Panc1 (cell line): ENCODE measurements around the gene MFN1. TPM values are rescaled to one million over a fixed set of nuclear protein-coding genes. Genes with fewer than 3 reads are reported as not detected.

Source experiments
- ATAC-seq: fragments of 200-7000 bp; cut with Tn5 transposase; 2 replicates; pipeline ENCODE4 v1.9.1; 2020; ENCODE audit warnings: mild to moderate bottlenecking, moderate library complexity
- BruUV-seq: library from RNA; stranded (reverse); fragments of 400-500 nt; replicated peaks from 2 replicates; lab custom pipeline; 2021; lab: Mats Ljungman, UMichigan
- CTCF ChIA-PET: fragments of 300-600 bp; sonication (Branson Sonifier 250); formaldehyde crosslinking; loops from one replicate; lab custom pipeline; 2022; ENCODE audit warnings: antibody characterized with exemption; lab: Charles Lee
- POLR2A ChIA-PET: fragments of 300-600 bp; sonication (Branson Sonifier 250); formaldehyde crosslinking; loops from one replicate; lab custom pipeline; 2022; ENCODE audit warnings: antibody characterized with exemption; lab: Charles Lee
- DNase-seq: peaks from one replicate; pipeline ENCODE4 v3.0.0-alpha.2; 2010; ENCODE audit warnings: low read depth, low spot score
- H3K27ac ChIP-seq: 2 replicates; pipeline ENCODE4 v1.5.1; 2011; ENCODE audit warnings: mild to moderate bottlenecking, low read length, inconsistent platforms
- H3K27me3 ChIP-seq: fragments of 200-500 bp; sonication (Bioruptor generic); 2 replicates; pipeline ENCODE4 v1.6.0; 2014; ENCODE audit warnings: low read length, inconsistent platforms; ENCODE audit not compliant: control insufficient read depth, insufficient read depth
- H3K36me3 ChIP-seq: fragments of 200-500 bp; sonication (Bioruptor generic); 2 replicates; pipeline ENCODE4 v1.5.1; 2014; ENCODE audit warnings: inconsistent platforms, mild to moderate bottlenecking, low read length, moderate library complexity; ENCODE audit not compliant: control insufficient read depth, insufficient read depth
- H3K4me1 ChIP-seq: 2 replicates; pipeline ENCODE4 v1.5.1; 2011; ENCODE audit warnings: inconsistent platforms, mild to moderate bottlenecking, low read length, moderate library complexity; ENCODE audit not compliant: control insufficient read depth, insufficient read depth
- H3K4me3 ChIP-seq, 2 experiments: 2 replicates each; pipeline ENCODE4 v1.5.1; 2011 to 2012; ENCODE audit warnings: low read depth in 2 of 2, low read length in 2 of 2, mild to moderate bottlenecking in 2 of 2, inconsistent platforms in 1 of 2, moderate library complexity in 1 of 2
- H3K9me3 ChIP-seq: fragments of 200-500 bp; sonication (Bioruptor generic); 2 replicates; pipeline ENCODE4 v1.5.1; 2014; ENCODE audit warnings: low read depth, mild to moderate bottlenecking, inconsistent platforms, low read length, moderate library complexity; ENCODE audit not compliant: control insufficient read depth, insufficient read depth
- CTCF ChIP-seq: fragments of 450-650 bp; IDR thresholded peaks from 2 replicates; pipeline ENCODE4 v1.5.1; 2017; ENCODE audit warnings: mild to moderate bottlenecking
- POLR2AphosphoS5 ChIP-seq: IDR thresholded peaks from 2 replicates; pipeline ENCODE4 v1.6.1; 2012; ENCODE audit warnings: mild to moderate bottlenecking, low read depth, low read length, moderate library complexity
- REST ChIP-seq, 2 experiments: IDR thresholded peaks; 2 replicates each; pipeline ENCODE4 v1.6.1; 2011 to 2012; ENCODE audit warnings: low read depth in 2 of 2, control low read depth in 1 of 2, low read length in 1 of 2, mild to moderate bottlenecking in 1 of 2, moderate library complexity in 1 of 2; ENCODE audit not compliant: insufficient read depth in 1 of 2
- SIN3A ChIP-seq: IDR thresholded peaks from 2 replicates; pipeline ENCODE4 v1.6.1; 2012; ENCODE audit warnings: low read depth, mild to moderate bottlenecking, low read length, moderate library complexity, borderline replicate concordance; ENCODE audit not compliant: insufficient read depth
- TCF7L2 ChIP-seq: IDR thresholded peaks from 2 replicates; pipeline ENCODE4 v1.6.1; 2011; ENCODE audit warnings: mild to moderate bottlenecking, low read depth, low read length, inconsistent platforms
- in situ Hi-C: cut with HindIII; loops from 2 replicates; pipeline ENCODE4 v1.10.0; 2016; ENCODE audit warnings: low sequenced_read_pairs, low pct_unique_long_range_greater_than_20kb
- intact Hi-C: fragments of 100-400 bp; cut with micrococcal nuclease; formaldehyde crosslinking; loops from one replicate; pipeline ENCODE4 v1.10.0; 2022; ENCODE audit not compliant: unreplicated experiment
- total RNA-seq: library from RNA; stranded (reverse); gene quantifications from one replicate; pipeline ENCODE4 v1.2.1, GENCODE V29; 2021; ENCODE audit not compliant: unreplicated experiment

Gene MFN1
- total RNA-seq, 1 experiment from 2014 or later = 73.5 TPM

GRCh38 chr3:179299316-179299715 is 48.2 kb upstream of the MFN1 start:
- in situ Hi-C loops = no loop called here
- Histone ChIP-seq H3K27ac (no peak overlapping the region), H3K27me3 (peaks cover 2% of the 10 kb centered on the region; the same call in 1 of the 2 replicates), H3K4me1 (no peaks in the 10 kb centered on the region), H3K9me3 (no peaks in the 10 kb centered on the region), H3K4me3 (no peak overlapping the region), H3K36me3 (no peaks in the 10 kb centered on the region)
- intact Hi-C loops = no loop called here
- TF ChIP-seq POLR2AphosphoS5 = no peak
- TF ChIP-seq TCF7L2 = no peak
- TF ChIP-seq CTCF = no peak
- TF ChIP-seq REST (IDR thresholded peaks at IDR 0.05; ENCODE audit: insufficient read depth in 1 of 2, low read depth in 2 of 2, low read length in 1 of 2) = no peak
- TF ChIP-seq SIN3A = no peak
- BruUV-seq = no TSS peak
- ChIA-PET CTCF (no interaction called here), POLR2A (no interaction called here)
- no peak for ATAC-seq
- DNase-seq = no peak

GRCh38 chr3:179299999-179300613 is 47.4 kb upstream of the MFN1 start:
- intact Hi-C loops = no loop called here
- CTCF ChIA-PET = no interaction called here
- Histone ChIP-seq H3K27ac (no peak overlapping the region), H3K4me3 (no peak overlapping the region), H3K27me3 (peaks cover 2% of the 10 kb centered on the region; the same call in 1 of the 2 replicates), H3K4me1 (no peaks in the 10 kb centered on the region), H3K36me3 (no peaks in the 10 kb centered on the region), H3K9me3 (no peaks in the 10 kb centered on the region)
- BruUV-seq = no TSS peak
- ATAC-seq (no peak), DNase-seq (no peak)
- TF ChIP-seq SIN3A = no peak
- TF ChIP-seq REST (IDR thresholded peaks at IDR 0.05; ENCODE audit: insufficient read depth in 1 of 2, low read depth in 2 of 2, low read length in 1 of 2) = no peak
- TF ChIP-seq TCF7L2 = no peak
- no peak for TF ChIP-seq POLR2AphosphoS5
- TF ChIP-seq CTCF = no peak
- in situ Hi-C loops = no loop called here
- POLR2A ChIA-PET = no interaction called here
